Calu3 (cell line): ENCODE data around the gene ANO2. TPM values are rescaled to one million over a fixed set of nuclear protein-coding genes. Genes with fewer than 3 reads are reported as not detected.

Experiments used
- BruUV-seq: library from RNA; stranded (reverse); fragments of 400-500 nt; replicated peaks from 2 replicates; lab custom pipeline; 2021; lab: Mats Ljungman, UMichigan
- CTCF ChIA-PET: fragments of 300-600 bp; sonication (Branson Sonifier 250); formaldehyde crosslinking; loops from one replicate; lab custom pipeline; 2022; ENCODE audit warnings: antibody characterized with exemption; lab: Charles Lee
- DNase-seq: peaks from one replicate; pipeline ENCODE4 v3.0.0; 2022
- H3K27ac Mint-ChIP-seq: one replicate; pipeline ENCODE4 v1.8.0; 2022; ENCODE audit warnings: mixed read lengths; ENCODE audit not compliant: unreplicated experiment
- H3K27me3 Mint-ChIP-seq: one replicate; pipeline ENCODE4 v1.8.0; 2022; ENCODE audit warnings: mixed read lengths; ENCODE audit not compliant: unreplicated experiment
- H3K36me3 Mint-ChIP-seq: one replicate; pipeline ENCODE4 v1.8.0; 2022; ENCODE audit warnings: mild to moderate bottlenecking, moderate library complexity, mixed read lengths; ENCODE audit not compliant: insufficient read depth, unreplicated experiment
- H3K4me1 Mint-ChIP-seq: one replicate; pipeline ENCODE4 v1.8.0; 2022; ENCODE audit warnings: mild to moderate bottlenecking, low read depth, mixed read lengths; ENCODE audit not compliant: unreplicated experiment
- H3K4me3 Mint-ChIP-seq: one replicate; pipeline ENCODE4 v1.8.0; 2022; ENCODE audit warnings: mild to moderate bottlenecking, low read depth, moderate library complexity, mixed read lengths; ENCODE audit not compliant: unreplicated experiment
- H3K9me3 Mint-ChIP-seq: one replicate; pipeline ENCODE4 v1.8.0; 2022; ENCODE audit warnings: low read depth, mixed read lengths; ENCODE audit not compliant: unreplicated experiment
- CTCF ChIP-seq: fragments of 200-600 bp; IDR thresholded peaks from one replicate; pipeline ENCODE4 v1.8.0; 2022; ENCODE audit warnings: antibody characterized with exemption; ENCODE audit not compliant: unreplicated experiment
- intact Hi-C: fragments of 100-400 bp; cut with micrococcal nuclease; formaldehyde crosslinking; loops from one replicate; pipeline ENCODE4 v1.10.0; 2022; ENCODE audit not compliant: unreplicated experiment
- total RNA-seq: library from RNA; stranded (reverse); gene quantifications from 2 replicates; pipeline ENCODE4 v1.2.3, GENCODE V29; 2022

Gene ANO2
- total RNA-seq, 1 experiment from 2014 or later, result not detected

- CTCF ChIA-PET, result no interaction called here
Observed at GRCh38 chr12:5723711-5724252, 221.3 kb downstream of the ANO2 start.

GRCh38 chr12:5723071-5723470 lies 222.0 kb downstream of the ANO2 start:
- no peaks in the 10 kb centered on the region for H3K4me1 Mint-ChIP-seq
- BruUV-seq, result no TSS peak
- no peak for DNase-seq
- no peak overlapping the region for H3K27ac Mint-ChIP-seq
- intact Hi-C loops, result no loop called here
- no peak for TF ChIP-seq CTCF
- H3K9me3 Mint-ChIP-seq, result peaks cover 6% of the 10 kb centered on the region
- CTCF ChIA-PET, result no interaction called here
- no peak overlapping the region for H3K4me3 Mint-ChIP-seq
- H3K27me3 Mint-ChIP-seq, result peaks cover 10% of the 10 kb centered on the region
- no peaks in the 10 kb centered on the region for H3K36me3 Mint-ChIP-seq

More at GRCh38 chr12:5723711-5724252, 221.3 kb downstream of the ANO2 start:
- DNase-seq, result no peak
- no TSS peak for BruUV-seq
- Mint-ChIP-seq H3K4me1 (no peaks in the 10 kb centered on the region), H3K27ac (no peak overlapping the region), H3K9me3 (peaks cover 6% of the 10 kb centered on the region), H3K36me3 (no peaks in the 10 kb centered on the region), H3K4me3 (no peak overlapping the region), H3K27me3 (peaks cover 10% of the 10 kb centered on the region)
- TF ChIP-seq CTCF, result no peak
- intact Hi-C loops, result no loop called here

- no peak for TF ChIP-seq CTCF
- no TSS peak for BruUV-seq
- Mint-ChIP-seq H3K4me3 (no peak overlapping the region), H3K4me1 (no peaks in the 10 kb centered on the region), H3K9me3 (peaks cover 4% of the 10 kb centered on the region), H3K27me3 (peaks cover 2% of the 10 kb centered on the region), H3K36me3 (no peaks in the 10 kb centered on the region), H3K27ac (no peak overlapping the region)
- CTCF ChIA-PET, result no interaction called here
- intact Hi-C loops, result no loop called here
- no peak for DNase-seq
Observed at GRCh38 chr12:5720381-5721005, 224.6 kb downstream of the ANO2 start.

GRCh38 chr12:5718680-5719079 lies 226.4 kb downstream of the ANO2 start:
- peaks cover 9% of the 10 kb centered on the region for H3K9me3 Mint-ChIP-seq
- H3K27me3 Mint-ChIP-seq, result no peaks in the 10 kb centered on the region
- intact Hi-C loops, result no loop called here
- H3K4me1 Mint-ChIP-seq, result no peaks in the 10 kb centered on the region
- TF ChIP-seq CTCF, result no peak
- no peak for DNase-seq
- no peaks in the 10 kb centered on the region for H3K36me3 Mint-ChIP-seq
- CTCF ChIA-PET, result no interaction called here
- no peak overlapping the region for H3K4me3 Mint-ChIP-seq
- no peak overlapping the region for H3K27ac Mint-ChIP-seq
- BruUV-seq, result no TSS peak
